ENCODE data around the gene BCAS4. TPM values are rescaled to one million over a fixed set of nuclear protein-coding genes. Genes with fewer than 3 reads are reported as not detected.
"Not testable (repeated sequence)": the region's sequence is repeated elsewhere in the genome, so short reads cannot be mapped to it uniquely, and the experiment has no call there.

The BCAS4 gene
- 3.0 TPM for total RNA-seq
- long read RNA-seq, full-length matches to known transcripts: 3 of 9 reads
- long read RNA-seq, partial matches to known transcripts: 1 of 9 reads
- long read RNA-seq, other reads (novel, unspliced or antisense): 5 of 9 reads

- intact Hi-C loops (cut with DNase I): loop anchor here (1.0 to 5.0 kb wide), 2 partner anchors 134 to 512 kb away; no protein-coding TSS in a partner anchor
Measured at GRCh38 chr20:50794846-50795634, at the start of gene BCAS4. Gene BCAS4 (plus strand): TSS chr20:50795061. CDS start chr20:50795084, 23 bp downstream.

GRCh38 chr20:50745634-50746137 lies 49.2 kb upstream of the BCAS4 start:
- intact Hi-C loops (cut with DNase I): loop anchor here (2.0 kb wide), 2 partner anchors 83 to 117 kb away; no protein-coding TSS in a partner anchor
- DNase-seq (ENCODE audit: low spot score): no peak

More at GRCh38 chr20:50794846-50795634, at the start of gene BCAS4:
- peak; percentile 88 for DNase-seq (ENCODE audit: low spot score)

GRCh38 chr20:50746138-50746940 lies 48.5 kb upstream of the BCAS4 start:
- intact Hi-C loops (cut with DNase I): no loop called here
- DNase-seq (ENCODE audit: low spot score): no peak

GRCh38 chr20:50747275-50747674 lies 47.6 kb upstream of the BCAS4 start:
- intact Hi-C loops (cut with DNase I): no loop called here
- DNase-seq (ENCODE audit: low spot score): no peak

GRCh38 chr20:50750145-50750671 lies 44.7 kb upstream of the BCAS4 start:
- intact Hi-C loops (cut with DNase I): no loop called here
- DNase-seq (ENCODE audit: low spot score): no peak

- intact Hi-C loops (cut with DNase I): no loop called here
- no peak for DNase-seq (ENCODE audit: low spot score)
Measured at GRCh38 chr20:50753152-50753551, 41.7 kb upstream of the BCAS4 start.

GRCh38 chr20:50754420-50754819 lies 40.4 kb upstream of the BCAS4 start:
- DNase-seq (ENCODE audit: low spot score): no peak
- intact Hi-C loops (cut with DNase I): no loop called here

GRCh38 chr20:50756447-50756846 lies 38.4 kb upstream of the BCAS4 start:
- intact Hi-C loops (cut with DNase I): no loop called here
- DNase-seq (ENCODE audit: low spot score): no peak

GRCh38 chr20:50758469-50758868 lies 36.4 kb upstream of the BCAS4 start:
- intact Hi-C loops (cut with DNase I): no loop called here
- DNase-seq (ENCODE audit: low spot score): no peak

- intact Hi-C loops (cut with DNase I): no loop called here
- no peak for DNase-seq (ENCODE audit: low spot score)
Measured at GRCh38 chr20:50758992-50759391, 35.9 kb upstream of the BCAS4 start.

- intact Hi-C loops (cut with DNase I): no loop called here
- no peak for DNase-seq (ENCODE audit: low spot score)
Measured at GRCh38 chr20:50759678-50760077, 35.2 kb upstream of the BCAS4 start.

GRCh38 chr20:50762045-50762422 lies 32.8 kb upstream of the BCAS4 start:
- intact Hi-C loops (cut with DNase I): no loop called here
- DNase-seq (ENCODE audit: low spot score): no peak

- intact Hi-C loops (cut with DNase I): no loop called here
- peak; percentile 87 for DNase-seq (ENCODE audit: low spot score)
Measured at GRCh38 chr20:50762435-50763220, 32.2 kb upstream of the BCAS4 start.

- intact Hi-C loops (cut with DNase I); DNase-seq (ENCODE audit: low spot score): not testable (repeated sequence)
Measured at GRCh38 chr20:50763550-50764458, 31.1 kb upstream of the BCAS4 start.

GRCh38 chr20:50765251-50765650 lies 29.6 kb upstream of the BCAS4 start:
- intact Hi-C loops (cut with DNase I); DNase-seq (ENCODE audit: low spot score): not testable (repeated sequence)

- intact Hi-C loops (cut with DNase I): no loop called here
- no peak for DNase-seq (ENCODE audit: low spot score)
Measured at GRCh38 chr20:50765674-50766073, 29.2 kb upstream of the BCAS4 start.

- DNase-seq (ENCODE audit: low spot score); intact Hi-C loops (cut with DNase I): not testable (repeated sequence)
Measured at GRCh38 chr20:50766955-50767809, 27.7 kb upstream of the BCAS4 start.

Measured in cardiac septum (tissue), 1 donor.